Measurements from ENCODE around the gene DNER. TPM values are rescaled to one million over a fixed set of nuclear protein-coding genes. Genes with fewer than 3 reads are reported as not detected.

Gene DNER
- total and polyA plus RNA-seq, 2 of the 4 experiments (the other 2 are of a cell fraction): under 0.01 to 0.14 TPM

DNA sequence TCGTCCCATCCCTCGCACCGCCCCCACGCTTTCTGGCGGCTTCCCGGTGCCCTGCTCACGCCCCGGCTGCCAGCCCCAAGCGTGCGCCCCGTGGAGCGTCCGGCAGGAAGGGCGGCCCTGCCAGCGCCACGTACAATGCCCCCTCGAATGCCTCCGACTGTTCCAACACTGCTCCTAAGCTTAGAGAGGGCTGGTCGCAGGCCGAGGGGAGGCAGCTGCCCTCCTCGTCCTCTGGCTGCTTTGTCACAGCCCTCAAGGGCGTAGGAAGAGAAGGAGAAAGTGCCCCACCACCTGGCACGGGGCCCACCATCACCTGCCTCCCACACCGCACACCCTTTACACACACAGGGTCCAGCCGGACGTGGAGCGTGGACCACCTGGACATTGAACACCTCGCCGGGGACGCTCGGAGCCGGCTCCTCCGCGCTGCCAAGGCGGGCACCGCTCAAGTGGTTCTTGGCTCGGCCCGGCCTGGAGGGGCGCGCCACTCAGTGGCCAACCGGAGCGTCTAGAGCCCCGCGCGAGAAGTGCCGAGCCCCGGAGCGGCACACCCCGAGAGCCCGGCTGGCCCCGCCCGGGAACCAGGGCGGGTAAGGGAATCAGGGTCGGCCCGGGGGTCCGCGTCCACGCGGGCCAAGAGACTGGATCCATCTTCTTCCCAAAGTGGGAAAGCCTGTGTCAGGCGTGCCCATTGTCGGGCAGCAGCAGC, 830 bp downstream of the DNER start:
- dilution Hi-C loops (cut with HindIII; ENCODE audit: low sequenced_read_pairs, unreplicated experiment) (no loop called here), intact Hi-C loops (cut with micrococcal nuclease) (no loop called here), in situ Hi-C loops (cut with MboI; ENCODE audit: low sequenced_read_pairs) (no loop called here)
- no peak overlapping the region for H2BK15ac ChIP-seq (ENCODE audit: low read depth, low read length)
- no peaks in the 10 kb centered on the region; the same call in 1 of the 2 replicates for H3K9me1 ChIP-seq (ENCODE audit: insufficient read depth, low read length)
- no peak overlapping the region for H3K27ac ChIP-seq (ENCODE audit: insufficient read depth, low read length)
- peak overlapping the region; percentile 42 for H2AK9ac ChIP-seq (replicated peaks; ENCODE audit: low read depth, low read length, poor library complexity)
- no peaks in the 10 kb centered on the region for H3K79me1 ChIP-seq (ENCODE audit: low read depth in 1 of 2, low read length in 2 of 2)
- no peaks in the 10 kb centered on the region for H4K20me1 ChIP-seq (ENCODE audit: insufficient read depth, low read length)
- no peak overlapping the region for H3K18ac ChIP-seq (ENCODE audit: low read depth, low read length)
- H2BK20ac ChIP-seq (ENCODE audit: low read depth, low read length): no peak overlapping the region
- H2BK120ac ChIP-seq (ENCODE audit: low read depth, low read length): no peak overlapping the region
- no peak overlapping the region for H3K4ac ChIP-seq (ENCODE audit: low read depth, low read length)
- no peak overlapping the region for H3K56ac ChIP-seq (ENCODE audit: extremely low read depth, insufficient read depth, low read length)
- CTCF ChIA-PET: no interaction called here
- TF ChIP-seq RAD21 (IDR thresholded peaks at IDR 0.05; ENCODE audit: low read length) (no peak), SMC3 (IDR thresholded peaks at IDR 0.05; ENCODE audit: low read depth, low read length) (no peak), POLR2A (IDR thresholded peaks at IDR 0.05; ENCODE audit: low read depth, low read length) (no peak), NFE2L2 (IDR thresholded peaks at IDR 0.05; ENCODE audit: low read depth, low read length) (no peak), CEBPB (IDR thresholded peaks at IDR 0.05; ENCODE audit: low read depth, low read length) (no peak), MAFK (IDR thresholded peaks at IDR 0.05; ENCODE audit: low read depth, low read length) (no peak), FOS (IDR thresholded peaks at IDR 0.05; ENCODE audit: low read depth, low read length) (no peak), RCOR1 (IDR thresholded peaks at IDR 0.05; ENCODE audit: insufficient replicate concordance, low read length) (no peak)
- TF ChIP-seq, protein P1, sequence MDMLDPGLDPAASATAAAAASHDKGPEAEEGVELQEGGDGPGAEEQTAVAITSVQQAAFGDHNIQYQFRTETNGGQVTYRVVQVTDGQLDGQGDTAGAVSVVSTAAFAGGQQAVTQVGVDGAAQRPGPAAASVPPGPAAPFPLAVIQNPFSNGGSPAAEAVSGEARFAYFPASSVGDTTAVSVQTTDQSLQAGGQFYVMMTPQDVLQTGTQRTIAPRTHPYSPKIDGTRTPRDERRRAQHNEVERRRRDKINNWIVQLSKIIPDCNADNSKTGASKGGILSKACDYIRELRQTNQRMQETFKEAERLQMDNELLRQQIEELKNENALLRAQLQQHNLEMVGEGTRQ (IDR thresholded peaks at IDR 0.05; ENCODE audit: low read depth, low read length): no peak
- TF ChIP-seq, protein P2, sequence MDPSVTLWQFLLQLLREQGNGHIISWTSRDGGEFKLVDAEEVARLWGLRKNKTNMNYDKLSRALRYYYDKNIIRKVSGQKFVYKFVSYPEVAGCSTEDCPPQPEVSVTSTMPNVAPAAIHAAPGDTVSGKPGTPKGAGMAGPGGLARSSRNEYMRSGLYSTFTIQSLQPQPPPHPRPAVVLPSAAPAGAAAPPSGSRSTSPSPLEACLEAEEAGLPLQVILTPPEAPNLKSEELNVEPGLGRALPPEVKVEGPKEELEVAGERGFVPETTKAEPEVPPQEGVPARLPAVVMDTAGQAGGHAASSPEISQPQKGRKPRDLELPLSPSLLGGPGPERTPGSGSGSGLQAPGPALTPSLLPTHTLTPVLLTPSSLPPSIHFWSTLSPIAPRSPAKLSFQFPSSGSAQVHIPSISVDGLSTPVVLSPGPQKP (IDR thresholded peaks at IDR 0.05; ENCODE audit: borderline replicate concordance, low read depth, low read length): no peak
- no peak overlapping the region for H2BK5ac ChIP-seq (ENCODE audit: low read depth, low read length, poor library complexity, severe bottlenecking)
- DNase-seq (no peak), ATAC-seq (ENCODE audit: low read depth) (0 out of 2 replicates have a peak, but pooled peaks have one; percentile 30)
- no peak overlapping the region for H3K9ac ChIP-seq (ENCODE audit: low read depth, low read length)
- H4K5ac ChIP-seq (ENCODE audit: low read depth, low read length): no peak overlapping the region
- no peak overlapping the region for H4K91ac ChIP-seq (ENCODE audit: insufficient read depth, low read depth, low read length)
- H3K9me3 ChIP-seq (ENCODE audit: control insufficient read depth, insufficient read depth, low read length): no peaks in the 10 kb centered on the region
- H3K4me2 ChIP-seq (ENCODE audit: low read depth, low read length): peak overlapping the region; percentile 62
- peak overlapping the region; percentile 38 for H3K4me3 ChIP-seq (ENCODE audit: insufficient read depth, low read depth, low read length)
- no peaks in the 10 kb centered on the region for H3K36me3 ChIP-seq (ENCODE audit: control insufficient read depth, insufficient read depth, low read length)
- POLR2A ChIA-PET (ENCODE audit: unreplicated experiment): no interaction called here
- H4K8ac ChIP-seq (ENCODE audit: low read depth in 2 of 2, low read length in 2 of 2): no peak overlapping the region
- no peak overlapping the region for H2AK5ac ChIP-seq (ENCODE audit: low read depth, low read length)
- no peak overlapping the region for H3K23ac ChIP-seq (ENCODE audit: low read depth, low read length)
- peak overlapping the region; percentile 81 for H2AFZ ChIP-seq (replicated peaks; ENCODE audit: low read length, poor library complexity)
- WGBS, 2 experiments (ENCODE audit: extremely low coverage in 2 of 2, insufficient read length in 1 of 2): 4% methylated on average over 27 of the region's 61 CpGs; no CpG with 5 or more reads in 1 of the 2 experiments
- BruUV-seq (replicated peaks): no TSS peak
- peaks cover 34% of the 10 kb centered on the region for H3K27me3 ChIP-seq (ENCODE audit: control insufficient read depth, insufficient read depth, low read length)
- no peak overlapping the region for H3K14ac ChIP-seq (replicated peaks; ENCODE audit: low read depth, low read length)
- peaks cover 2% of the 10 kb centered on the region; the same call in 1 of the 2 replicates for H3K4me1 ChIP-seq (ENCODE audit: control insufficient read depth, insufficient read depth, low read length)

Data from IMR-90 (cell line).